Gastrocnemius medialis (tissue), 4 donors: ENCODE results near the gene NODAL. TPM values are rescaled to one million over a fixed set of nuclear protein-coding genes. Genes with fewer than 3 reads are reported as not detected.

Source experiments
- ATAC-seq, 2 donors: fragments of 150-250 bp; one replicate each; pipeline ENCODE4 v1.9.1; 2016
- DNase-seq, 2 donors: peaks; one replicate each; pipeline ENCODE4 v3.0.0-alpha.2; 2019
- H3K27ac ChIP-seq, 4 donors: fragments of 200-600 bp; sonication (generic); 1 replicate in 1 of 4; 2 replicates in 3 of 4; pipeline ENCODE4 v1.5.1; 2016 to 2018; ENCODE audit warnings: mild to moderate bottlenecking in 2 of 4, moderate library complexity in 1 of 4
- H3K27me3 ChIP-seq, 3 donors: fragments of 200-600 bp; sonication (generic) in 2 of 3; 1 replicate in 1 of 3; 2 replicates in 2 of 3; pipeline versions ENCODE4 v1.5.1 to v1.6.0; 2016 to 2019; ENCODE audit warnings: mild to moderate bottlenecking in 1 of 3, moderate library complexity in 1 of 3
- H3K36me3 ChIP-seq, 2 donors: fragments of 200-600 bp; sonication (generic) in 1 of 2; one replicate each; pipeline ENCODE4 v1.5.1; 2017 to 2018
- H3K4me1 ChIP-seq, 2 donors: fragments of 200-600 bp; sonication (generic) in 1 of 2; one replicate each; pipeline ENCODE4 v1.5.1; 2016 to 2017; ENCODE audit warnings: mild to moderate bottlenecking in 2 of 2
- H3K4me3 ChIP-seq, 4 donors: fragments of 200-600 bp; sonication (generic) in 3 of 4; 1 replicate in 1 of 4; 2 replicates in 3 of 4; pipeline ENCODE4 v1.5.1; 2016 to 2019; ENCODE audit warnings: mild to moderate bottlenecking in 2 of 4
- H3K9me3 ChIP-seq, 3 donors: fragments of 200-600 bp; sonication (generic) in 2 of 3; 1 replicate in 1 of 3; 2 replicates in 2 of 3; pipeline ENCODE4 v1.5.1; 2016 to 2019
- CTCF ChIP-seq, 5 experiments: fragments of 450-650 bp in 3 of 5; fragments of 200-600 bp in 2 of 5; sonication (generic) in 2 of 5; IDR thresholded peaks in 4 of 5; conservative IDR thresholded peaks in 1 of 5; 1 replicate in 4 of 5; 2 replicates in 1 of 5; pipeline ENCODE4 v1.5.1; 2016 to 2019; ENCODE audit warnings: antibody characterized with exemption in 5 of 5, mild to moderate bottlenecking in 3 of 5, moderate library complexity in 3 of 5
- POLR2A ChIP-seq, 2 donors: fragments of 450-650 bp; IDR thresholded peaks; one replicate each; pipeline ENCODE4 v1.6.1; 2017; ENCODE audit warnings: antibody characterized with exemption in 2 of 2, mild to moderate bottlenecking in 2 of 2, moderate library complexity in 2 of 2
- in situ Hi-C, 4 donors: fragments of 200-750 bp; cut with MboI; loops; one replicate each; pipeline versions ENCODE4 v1.15.0 to v1.8.0; 2017; ENCODE audit warnings: low sequenced_read_pairs in 4 of 4
- intact Hi-C: fragments of 100-400 bp; cut with DNase I; formaldehyde crosslinking; loops from one replicate; pipeline ENCODE4 v1.15.1; 2023; ENCODE audit warnings: low total_unique reads
- total RNA-seq, 4 donors: library from RNA; depleted of rRNA; stranded (reverse); fragments of >200 nt; gene quantifications; one replicate each; pipeline versions ENCODE4 v1.1.0 to v1.2.3, GENCODE V29; 2016

NODAL gene
- total RNA-seq, 4 donors from 2014 or later = not detected

GRCh38 chr10:70479165-70479581 is 37.7 kb upstream of the NODAL start:
- Histone ChIP-seq H3K4me1 (peaks cover 64 to 71% of the 10 kb centered on the region in 2 donors), H3K27me3 (no peaks in the 10 kb centered on the region), H3K36me3 (no peaks in the 10 kb centered on the region), H3K4me3 (peak overlapping the region; percentile 56 to 75 (median 62)), H3K27ac (peak overlapping the region; percentile 65 to 78 (median 70)), H3K9me3 (no peaks in the 10 kb centered on the region)
- DNase-seq (no peak), ATAC-seq (no peak)
- in situ Hi-C loops = no loop called here
- intact Hi-C loops = no loop called here
- TF ChIP-seq CTCF (IDR thresholded peaks at IDR 0.05 in 4 of 5, conservative IDR thresholded peaks at IDR 0.05 in 1 of 5) = no peak
- no peak for TF ChIP-seq POLR2A (IDR thresholded peaks at IDR 0.05)

GRCh38 chr10:70478191-70479164 is 37.0 kb upstream of the NODAL start, which contains the start of gene PALD1:
Gene PALD1, plus strand, starts transcription at chr10:70478767. Its CDS starts 47,185 bp downstream, at chr10:70525952.
- intact Hi-C loops = no loop called here
- in situ Hi-C loops = no loop called here

GRCh38 chr10:70477661-70478162 is 36.2 kb upstream of the NODAL start:
- no peaks in the 10 kb centered on the region for H3K36me3 ChIP-seq
- TF ChIP-seq POLR2A (IDR thresholded peaks at IDR 0.05) = no peak
- TF ChIP-seq CTCF (IDR thresholded peaks at IDR 0.05 in 4 of 5, conservative IDR thresholded peaks at IDR 0.05 in 1 of 5) = no peak
- no peaks in the 10 kb centered on the region for H3K27me3 ChIP-seq
- ATAC-seq (no peak), DNase-seq (no peak)
- intact Hi-C loops = no loop called here
- peak overlapping the region in 2 of 4 donors; percentile 65 to 78 for H3K27ac ChIP-seq
- H3K4me1 ChIP-seq = peaks cover 57% of the 10 kb centered on the region in 2 donors
- H3K4me3 ChIP-seq = peak overlapping the region; percentile 56 to 75 (median 62)
- in situ Hi-C loops = no loop called here
- H3K9me3 ChIP-seq = no peaks in the 10 kb centered on the region

More at GRCh38 chr10:70478191-70479164, 37.0 kb upstream of the NODAL start, which contains the start of gene PALD1:
- ATAC-seq = peak; percentile 28 to 29
- no peaks in the 10 kb centered on the region for H3K9me3 ChIP-seq
- H3K27me3 ChIP-seq = no peaks in the 10 kb centered on the region
- H3K27ac ChIP-seq = peak within 1 kb of the TSS; percentile 65 to 78 (median 70)
- peak; percentile 39 to 60 for TF ChIP-seq POLR2A (IDR thresholded peaks at IDR 0.05)
- TF ChIP-seq CTCF (IDR thresholded peaks at IDR 0.05 in 4 of 5, conservative IDR thresholded peaks at IDR 0.05 in 1 of 5) = peak; percentile 15 to 58 (median 44)
- H3K36me3 ChIP-seq = no peaks in the 10 kb centered on the region
- H3K4me1 ChIP-seq = peaks cover 64% of the 10 kb centered on the region in 2 donors
- DNase-seq = peak; percentile 46 to 72
- H3K4me3 ChIP-seq = peak within 1 kb of the TSS; percentile 56 to 75 (median 62)

- ATAC-seq (no peak), DNase-seq (no peak)
- Histone ChIP-seq H3K9me3 (no peaks in the 10 kb centered on the region), H3K4me1 (peaks cover 50 to 52% of the 10 kb centered on the region in 2 donors), H3K27me3 (no peaks in the 10 kb centered on the region), H3K36me3 (no peaks in the 10 kb centered on the region), H3K27ac (no peak overlapping the region), H3K4me3 (no peak overlapping the region)
- TF ChIP-seq POLR2A (IDR thresholded peaks at IDR 0.05) = no peak
- no peak for TF ChIP-seq CTCF (IDR thresholded peaks at IDR 0.05 in 4 of 5, conservative IDR thresholded peaks at IDR 0.05 in 1 of 5)
- in situ Hi-C loops = no loop called here
- intact Hi-C loops = no loop called here
Observed at GRCh38 chr10:70476249-70477035, 35.0 kb upstream of the NODAL start.
